Thoracic aorta (tissue), 2 donors: ENCODE measurements around the gene ANKRD62. TPM values are rescaled to one million over a fixed set of nuclear protein-coding genes. Genes with fewer than 3 reads are reported as not detected.
"Not testable (repeated sequence)": the region's sequence is repeated elsewhere in the genome, so short reads cannot be mapped to it uniquely, and the experiment has no call there.

Source experiments
- ATAC-seq: fragments of 150-250 bp; one replicate; pipeline ENCODE4 v1.8.0; 2017; ENCODE audit warnings: low read depth; ENCODE audit not compliant: insufficient number of reproducible peaks, low FRiP score
- DNase-seq: peaks from one replicate; pipeline ENCODE4 v3.0.0-alpha.2; 2020; ENCODE audit warnings: low spot score
- H3K27ac ChIP-seq, 2 donors: fragments of 200-600 bp; sonication (generic); 1 replicate in 1 of 2; 2 replicates in 1 of 2; pipeline ENCODE4 v1.5.1; 2016; ENCODE audit warnings: mild to moderate bottlenecking in 2 of 2, moderate library complexity in 2 of 2
- H3K27me3 ChIP-seq: fragments of 200-600 bp; sonication (generic); replicated peaks from 2 replicates; pipeline ENCODE4 v1.6.0; 2016; ENCODE audit warnings: mild to moderate bottlenecking; ENCODE audit not compliant: insufficient read depth
- H3K36me3 ChIP-seq: fragments of 200-600 bp; sonication (generic); one replicate; pipeline ENCODE4 v1.5.1; 2016
- H3K4me1 ChIP-seq, 2 donors: fragments of 200-600 bp; sonication (generic); 1 replicate in 1 of 2; 2 replicates in 1 of 2; pipeline versions ENCODE4 v1.5.1 to v1.6.0; 2016; ENCODE audit warnings: low read depth in 2 of 2, mild to moderate bottlenecking in 1 of 2; ENCODE audit not compliant: control insufficient read depth in 1 of 2
- H3K4me3 ChIP-seq: fragments of 200-600 bp; sonication (generic); 2 replicates; pipeline ENCODE4 v1.5.1; 2016; ENCODE audit warnings: mild to moderate bottlenecking
- H3K9me3 ChIP-seq: fragments of 200-600 bp; sonication (generic); 2 replicates; pipeline ENCODE4 v1.5.1; 2016
- total RNA-seq, 2 donors: library from RNA; depleted of rRNA; stranded (reverse); fragments of >200 nt; gene quantifications; one replicate each; pipeline versions ENCODE4 v1.1.0 to v1.2.3, GENCODE V29; 2016
- TF ChIP-seq, protein P1 (sequence below): fragments of 200-600 bp; sonication (generic); IDR thresholded peaks from one replicate; pipeline ENCODE4 v1.5.1; 2019; ENCODE audit warnings: antibody characterized with exemption

Gene ANKRD62
- total RNA-seq, 2 donors from 2014 or later = not detected

DNA sequence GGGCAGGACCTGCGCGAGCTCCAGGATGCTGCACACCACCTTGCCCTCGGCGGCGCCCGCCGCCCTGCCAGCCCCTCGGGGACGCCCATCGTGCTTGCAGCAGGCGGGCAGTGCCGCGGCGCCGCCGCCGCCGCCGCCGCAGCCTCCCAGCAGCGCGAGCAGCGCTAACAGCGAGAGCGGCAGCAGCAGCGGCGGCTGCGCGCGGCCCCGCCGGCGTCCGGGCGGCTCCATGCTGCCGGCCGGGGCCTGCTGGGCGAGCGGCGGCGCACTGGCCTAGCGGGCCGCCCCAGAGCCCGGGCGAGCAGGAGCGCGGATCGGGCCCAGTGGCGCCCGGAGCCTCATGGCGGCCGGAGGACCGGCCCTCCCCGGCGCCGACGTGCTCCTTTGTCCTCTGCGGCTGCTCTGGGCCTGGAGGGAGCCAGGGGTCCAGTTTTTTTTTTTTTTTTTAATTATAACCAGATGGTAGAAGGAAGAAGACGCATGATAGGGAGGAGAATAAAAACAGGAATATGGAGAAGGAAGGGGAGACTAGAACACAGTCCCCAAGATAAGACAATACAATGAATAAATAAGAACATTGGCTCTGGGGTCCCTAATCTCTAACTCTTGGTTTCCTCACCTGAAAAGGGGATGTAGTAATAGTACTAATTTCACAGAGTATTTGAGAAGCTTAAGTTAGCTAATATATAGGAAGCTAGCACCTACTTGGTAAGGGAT is 17.1 kb upstream of the ANKRD62 start:
- Histone ChIP-seq H3K4me1 (peaks cover 11 to 15% of the 10 kb centered on the region in 2 donors), H3K27me3 (no peaks in the 10 kb centered on the region), H3K9me3 (no peaks in the 10 kb centered on the region), H3K4me3 (peak overlapping the region; percentile 54), H3K36me3 (no peaks in the 10 kb centered on the region), H3K27ac (peak overlapping the region in 1 of 2 donors; percentile 68)
- ATAC-seq (no peak), DNase-seq (no peak)
- TF ChIP-seq, protein P1, sequence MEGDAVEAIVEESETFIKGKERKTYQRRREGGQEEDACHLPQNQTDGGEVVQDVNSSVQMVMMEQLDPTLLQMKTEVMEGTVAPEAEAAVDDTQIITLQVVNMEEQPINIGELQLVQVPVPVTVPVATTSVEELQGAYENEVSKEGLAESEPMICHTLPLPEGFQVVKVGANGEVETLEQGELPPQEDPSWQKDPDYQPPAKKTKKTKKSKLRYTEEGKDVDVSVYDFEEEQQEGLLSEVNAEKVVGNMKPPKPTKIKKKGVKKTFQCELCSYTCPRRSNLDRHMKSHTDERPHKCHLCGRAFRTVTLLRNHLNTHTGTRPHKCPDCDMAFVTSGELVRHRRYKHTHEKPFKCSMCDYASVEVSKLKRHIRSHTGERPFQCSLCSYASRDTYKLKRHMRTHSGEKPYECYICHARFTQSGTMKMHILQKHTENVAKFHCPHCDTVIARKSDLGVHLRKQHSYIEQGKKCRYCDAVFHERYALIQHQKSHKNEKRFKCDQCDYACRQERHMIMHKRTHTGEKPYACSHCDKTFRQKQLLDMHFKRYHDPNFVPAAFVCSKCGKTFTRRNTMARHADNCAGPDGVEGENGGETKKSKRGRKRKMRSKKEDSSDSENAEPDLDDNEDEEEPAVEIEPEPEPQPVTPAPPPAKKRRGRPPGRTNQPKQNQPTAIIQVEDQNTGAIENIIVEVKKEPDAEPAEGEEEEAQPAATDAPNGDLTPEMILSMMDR = no peak

DNA sequence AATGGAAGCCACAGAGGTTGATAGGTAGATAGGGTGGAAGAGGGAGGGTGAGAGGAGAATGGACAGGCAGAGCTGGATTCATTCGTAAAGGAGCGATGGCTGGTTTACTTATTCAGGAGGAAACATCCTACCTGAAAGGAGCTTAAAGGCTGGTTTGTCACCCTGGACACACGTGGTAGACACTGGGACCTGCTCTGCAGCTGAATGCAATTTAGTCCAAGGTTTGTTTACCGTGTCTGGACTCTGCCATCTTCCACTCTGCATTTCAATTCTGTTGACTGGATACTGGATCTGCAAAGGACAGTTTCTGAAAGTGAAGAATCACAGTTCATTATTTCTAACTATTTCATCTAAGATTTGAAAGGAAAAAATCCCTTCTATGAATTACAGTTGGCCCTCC is 15.6 kb upstream of the ANKRD62 start:
- peaks cover 11 to 15% of the 10 kb centered on the region in 2 donors for H3K4me1 ChIP-seq
- DNase-seq, H3K4me3 ChIP-seq, ATAC-seq, H3K27me3 ChIP-seq, H3K36me3 ChIP-seq, H3K27ac ChIP-seq, H3K9me3 ChIP-seq: not testable (repeated sequence)

DNA sequence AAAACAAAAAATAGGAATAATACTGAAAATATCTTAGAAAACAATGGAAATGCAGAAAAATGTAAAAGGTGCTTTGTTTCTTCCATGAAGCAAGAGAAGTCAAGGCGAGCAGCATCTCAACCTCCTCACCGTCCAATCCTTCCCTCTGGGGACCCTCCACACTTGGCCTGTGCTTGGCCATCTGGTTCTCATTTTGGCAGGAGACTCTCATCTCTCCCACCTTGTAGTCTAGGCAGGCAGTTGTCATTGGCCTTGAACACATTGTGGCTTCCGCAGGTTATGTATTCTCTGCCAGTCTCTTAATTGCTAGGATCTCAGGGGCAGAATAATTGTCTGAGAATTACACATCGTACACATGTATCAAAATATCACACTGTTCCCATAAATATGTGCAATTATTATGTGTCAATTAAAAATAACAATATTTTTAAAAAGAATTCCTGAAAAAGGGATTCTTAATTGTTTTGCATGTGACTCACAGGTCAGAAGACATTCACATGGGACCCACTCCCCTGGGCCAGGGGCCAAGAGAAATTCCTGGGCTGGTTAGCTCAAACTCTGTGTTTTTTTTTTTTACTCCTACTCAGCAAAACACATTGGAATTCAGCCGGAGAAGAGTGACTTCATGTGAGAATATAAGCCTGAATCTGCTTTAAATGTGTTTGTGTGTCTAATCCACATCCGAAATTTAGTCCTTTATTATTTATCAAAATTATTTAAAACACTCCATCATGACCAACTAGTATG is 14.0 kb upstream of the ANKRD62 start:
- no peak for ATAC-seq
- H3K27ac ChIP-seq = no peak overlapping the region
- no peak for DNase-seq

DNA sequence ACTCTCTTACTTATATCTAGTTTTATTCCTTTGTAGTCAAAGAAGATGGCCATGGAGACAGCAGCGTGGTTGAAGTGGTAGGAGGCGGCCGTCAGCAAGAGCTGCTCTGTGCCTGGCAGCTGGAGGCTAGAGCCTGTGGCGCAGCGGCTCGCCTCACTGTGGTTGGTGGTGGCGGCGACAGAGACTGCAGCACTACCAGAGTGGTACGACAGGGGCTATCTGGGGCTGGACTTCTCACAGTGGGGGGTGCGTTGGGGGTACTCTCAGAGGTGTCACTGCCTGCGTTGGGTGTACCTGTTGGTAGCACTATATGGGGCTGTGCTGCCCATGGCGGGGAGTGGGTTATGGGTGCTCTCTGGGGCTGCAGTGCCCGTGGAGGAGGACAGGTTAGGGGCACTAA is 8.5 kb upstream of the ANKRD62 start:
- H3K4me3 ChIP-seq = no peak overlapping the region
- H3K27ac ChIP-seq = no peak overlapping the region
- H3K36me3 ChIP-seq = no peaks in the 10 kb centered on the region
- TF ChIP-seq, protein P1 = no peak
- no peak for DNase-seq
- ATAC-seq = no peak
- no peaks in the 10 kb centered on the region for H3K27me3 ChIP-seq
- peaks cover 3 to 7% of the 10 kb centered on the region in 2 donors for H3K4me1 ChIP-seq
- H3K9me3 ChIP-seq = no peaks in the 10 kb centered on the region

More for the DNA sequence above, 14.0 kb upstream of the ANKRD62 start:
- Histone ChIP-seq H3K9me3 (no peaks in the 10 kb centered on the region), H3K4me3 (no peak overlapping the region), H3K27me3 (no peaks in the 10 kb centered on the region), H3K36me3 (no peaks in the 10 kb centered on the region), H3K4me1 (peaks cover 11 to 15% of the 10 kb centered on the region in 2 donors)
- TF ChIP-seq, protein P1 = no peak

DNA sequence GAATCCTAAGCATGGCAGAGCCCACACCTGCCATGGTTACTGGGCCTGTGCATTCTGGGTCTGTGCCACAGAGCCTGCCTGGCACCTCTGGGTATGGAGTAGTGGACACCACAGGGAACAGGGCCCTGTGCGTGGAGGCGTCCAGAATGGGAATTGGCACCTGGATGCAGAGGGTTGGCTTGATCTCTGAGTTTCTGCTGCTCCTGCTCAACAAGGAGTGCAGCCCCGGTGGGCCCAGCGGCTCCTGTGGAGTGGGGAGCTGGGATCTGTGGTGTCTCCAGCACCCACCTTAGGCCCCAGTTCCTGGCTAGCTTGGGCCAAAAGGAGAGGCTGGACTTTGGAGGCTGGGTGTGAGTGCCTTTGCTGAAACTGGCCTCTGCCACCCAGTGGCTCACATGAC is 7.9 kb upstream of the ANKRD62 start:
- TF ChIP-seq, protein P1 = no peak
- no peak for ATAC-seq
- H3K4me3 ChIP-seq = no peak overlapping the region

More for the DNA sequence above, 7.9 kb upstream of the ANKRD62 start:
- H3K36me3 ChIP-seq = no peaks in the 10 kb centered on the region
- no peak overlapping the region for H3K27ac ChIP-seq
- H3K27me3 ChIP-seq = no peaks in the 10 kb centered on the region
- H3K4me1 ChIP-seq = peaks cover 0 to under 1% of the 10 kb centered on the region in 2 donors
- DNase-seq = no peak
- H3K9me3 ChIP-seq = no peaks in the 10 kb centered on the region
